CD14-positive monocyte (primary cell): ENCODE data around the gene PA2G4. TPM values are rescaled to one million over a fixed set of nuclear protein-coding genes. Genes with fewer than 3 reads are reported as not detected.
A peak's percentile ranks its signal among the peaks of the same experiment; 100 is the strongest.
"Not testable (repeated sequence)": the region's sequence is repeated elsewhere in the genome, so short reads cannot be mapped to it uniquely, and the experiment has no call there.

Experiments used
- DNase-seq, 3 donors: peaks; one replicate each; pipeline ENCODE4 v3.0.0-alpha.2; 2011 to 2022
- H2AFZ ChIP-seq: 2 replicates; pipeline ENCODE4 v1.6.0; 2012; ENCODE audit warnings: mild to moderate bottlenecking, low read depth, low read length, inconsistent platforms; ENCODE audit not compliant: insufficient read depth, poor library complexity, severe bottlenecking
- H3K27ac ChIP-seq, 2 donors: 1 replicate in 1 of 2; 2 replicates in 1 of 2; pipeline ENCODE4 v1.5.1; 2012 to 2013; ENCODE audit warnings: low read length in 2 of 2, control low read depth in 1 of 2, inconsistent platforms in 1 of 2, low read depth in 1 of 2, mild to moderate bottlenecking in 1 of 2
- H3K27me3 ChIP-seq, 2 donors: one replicate each; pipeline versions ENCODE4 v1.6.0 to v1.6.1; 2011 to 2013; ENCODE audit warnings: low read length in 2 of 2; ENCODE audit not compliant: control insufficient read depth in 2 of 2, insufficient read depth in 2 of 2
- H3K36me3 ChIP-seq, 2 donors: replicated peaks in 1 of 2; 1 replicate in 1 of 2; 2 replicates in 1 of 2; pipeline versions ENCODE4 v1.5.1 to v1.6.1; 2012 to 2013; ENCODE audit warnings: low read length in 2 of 2, control low read depth in 1 of 2, inconsistent platforms in 1 of 2, mild to moderate bottlenecking in 1 of 2; ENCODE audit not compliant: insufficient read depth in 2 of 2, control insufficient read depth in 1 of 2
- H3K4me1 ChIP-seq, 2 donors: 1 replicate in 1 of 2; 2 replicates in 1 of 2; pipeline versions ENCODE4 v1.5.1 to v1.6.1; 2012 to 2013; ENCODE audit warnings: low read length in 2 of 2, control low read depth in 1 of 2, inconsistent platforms in 1 of 2, mild to moderate bottlenecking in 1 of 2, moderate library complexity in 1 of 2; ENCODE audit not compliant: insufficient read depth in 2 of 2, control insufficient read depth in 1 of 2
- H3K4me2 ChIP-seq: replicated peaks from 2 replicates; pipeline ENCODE3; 2012; ENCODE audit warnings: low read length, moderate library complexity, mild to moderate bottlenecking; ENCODE audit not compliant: poor library complexity, severe bottlenecking; ENCODE audit errors: extremely low read depth
- H3K4me3 ChIP-seq, 3 experiments: fragments of 200-600 bp in 1 of 3; sonication (generic) in 1 of 3; replicated peaks in 1 of 3; 1 replicate in 2 of 3; 2 replicates in 1 of 3; pipeline ENCODE4 v1.5.1; 2011 to 2013; ENCODE audit warnings: low read length in 3 of 3, mild to moderate bottlenecking in 3 of 3, control low read depth in 2 of 3, low read depth in 2 of 3, inconsistent platforms in 1 of 3, moderate library complexity in 1 of 3
- H3K79me2 ChIP-seq: 2 replicates; pipeline ENCODE4 v1.6.0; 2012; ENCODE audit warnings: mild to moderate bottlenecking, control low read depth, inconsistent platforms, low read length, moderate library complexity; ENCODE audit not compliant: insufficient read depth
- H3K9ac ChIP-seq: 2 replicates; pipeline ENCODE4 v1.6.0; 2017; ENCODE audit warnings: low read length, mild to moderate bottlenecking; ENCODE audit not compliant: insufficient read depth, poor library complexity, severe bottlenecking
- H3K9me3 ChIP-seq, 2 donors: replicated peaks in 1 of 2; 1 replicate in 1 of 2; 2 replicates in 1 of 2; pipeline versions ENCODE4 v1.5.1 to v1.6.1; 2012 to 2013; ENCODE audit warnings: low read length in 2 of 2, control low read depth in 1 of 2; ENCODE audit not compliant: control insufficient read depth in 1 of 2, insufficient read depth in 1 of 2
- H4K20me1 ChIP-seq: 2 replicates; pipeline ENCODE4 v1.6.0; 2012; ENCODE audit warnings: mild to moderate bottlenecking, low read length, control low read depth, moderate library complexity; ENCODE audit not compliant: insufficient read depth
- H3K27ac Mint-ChIP-seq, 7 donors: one replicate each; pipeline ENCODE4 v1.8.0; 2020; ENCODE audit warnings: mild to moderate bottlenecking in 7 of 7, mixed read lengths in 7 of 7, moderate library complexity in 6 of 7, inconsistent platforms in 2 of 7
- H3K27me3 Mint-ChIP-seq, 3 donors: one replicate each; pipeline ENCODE4 v1.8.0; 2021 to 2022; ENCODE audit warnings: low read depth in 3 of 3, mild to moderate bottlenecking in 3 of 3, mixed read lengths in 3 of 3, moderate library complexity in 3 of 3, inconsistent platforms in 1 of 3
- H3K36me3 Mint-ChIP-seq, 2 donors: one replicate each; pipeline ENCODE4 v1.8.0; 2020; ENCODE audit warnings: mixed read lengths in 2 of 2, inconsistent platforms in 1 of 2, mild to moderate bottlenecking in 1 of 2
- H3K4me1 Mint-ChIP-seq: one replicate; pipeline ENCODE4 v1.8.0; 2020; ENCODE audit warnings: mild to moderate bottlenecking, mixed read lengths
- H3K4me3 Mint-ChIP-seq, 2 donors: one replicate each; pipeline ENCODE4 v1.8.0; 2020; ENCODE audit warnings: mild to moderate bottlenecking in 2 of 2, mixed read lengths in 2 of 2, moderate library complexity in 1 of 2
- H3K9me3 Mint-ChIP-seq, 7 donors: one replicate each; pipeline ENCODE4 v1.8.0; 2020 to 2022; ENCODE audit warnings: mixed read lengths in 7 of 7, mild to moderate bottlenecking in 6 of 7, moderate library complexity in 6 of 7, inconsistent platforms in 2 of 7
- WGBS: methylation state at CpG from one replicate; pipeline ENCODE4 v1.1.5; 2013; ENCODE audit warnings: missing lambda C conversion rate; ENCODE audit not compliant: insufficient coverage; 5-methylcytosine and 5-hydroxymethylcytosine counted together
- intact Hi-C, 2 donors: fragments of 100-400 bp; cut with micrococcal nuclease; formaldehyde crosslinking; loops; one replicate each; pipeline versions ENCODE4 v1.15.0 to v1.15.1; 2023
- polyA minus RNA-seq: library from RNA; depleted of rRNA, polyadenylated mRNA; stranded (reverse); fragments of >200 nt; gene quantifications from 2 replicates; pipeline ENCODE4 v1.2.3, GENCODE V29; 2012
- polyA plus RNA-seq, 3 donors: library from polyadenylated mRNA; depleted of rRNA in 1 of 3; unstranded in 2 of 3; stranded (reverse) in 1 of 3; fragments of 300-500 nt in 2 of 3; fragments of >200 nt in 1 of 3; fragmentation: Illumina TruSeq in 2 of 3; gene quantifications; 1 replicate in 2 of 3; 2 replicates in 1 of 3; pipeline ENCODE4 v1.2.3, GENCODE V29; 2012 to 2021
- total RNA-seq, 12 experiments: library from RNA in 1 of 12; stranded (reverse) in 1 of 12; fragments of 120-200 nt in 1 of 12; gene quantifications; one replicate each; pipeline ENCODE4 v1.2.4 and lab custom pipeline; 2013 to 2026; ENCODE audit warnings: mixed read lengths in 6 of 12, inconsistent platforms in 1 of 12
- TF ChIP-seq, protein P1 (sequence below): fragments of 200-600 bp; IDR thresholded peaks from one replicate; pipeline ENCODE4 v1.8.0; 2022; ENCODE audit warnings: antibody characterized with exemption, mild to moderate bottlenecking

The PA2G4 gene
- total RNA-seq (2013), result 88.1 TPM
- polyA plus RNA-seq (10 to 100 TPM; 83.0 to 84.2 (median 83.0) TPM), polyA minus RNA-seq (31.4 and 55.9 TPM in 2 replicates), total RNA-seq (lab: John Stamatoyannopoulos, UW) (11.0 to 41.9 (median 23.2) reads per million in 11 experiments)

DNA sequence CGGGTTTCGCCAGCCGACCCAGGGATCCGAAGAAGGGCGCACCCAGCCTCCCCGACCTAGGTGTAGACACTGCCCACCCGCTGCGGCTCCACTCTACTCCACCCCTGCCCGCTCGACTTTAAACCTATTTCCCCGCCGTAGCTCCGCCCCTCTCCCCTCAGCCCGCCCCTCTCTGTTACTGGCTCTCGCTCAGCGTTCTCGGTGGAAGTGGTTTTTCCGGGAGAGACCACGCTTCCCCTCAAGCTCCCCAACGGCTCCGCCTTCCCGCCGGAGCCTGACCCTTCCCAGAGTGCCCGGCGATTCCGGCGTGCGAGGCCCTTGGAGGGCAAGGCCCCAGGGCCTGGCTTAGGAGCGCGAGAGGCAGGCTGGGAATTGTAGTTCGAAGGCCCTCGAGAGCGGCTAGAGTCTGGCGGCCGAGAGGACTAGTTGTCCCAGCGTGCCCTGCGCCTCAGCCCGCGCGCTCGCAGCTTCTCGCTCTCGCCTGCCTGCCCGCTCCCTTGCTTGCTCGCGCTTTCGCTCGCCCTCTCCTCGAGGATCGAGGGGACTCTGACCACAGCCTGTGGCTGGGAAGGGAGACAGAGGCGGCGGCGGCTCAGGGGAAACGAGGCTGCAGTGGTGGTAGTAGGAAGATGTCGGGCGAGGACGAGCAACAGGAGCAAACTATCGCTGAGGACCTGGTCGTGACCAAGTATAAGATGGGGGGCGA, at the start of gene PA2G4:
Gene PA2G4 (plus strand): TSS at position 451 of the 706 bp plus-strand sequence. CDS start 179 bp downstream, at position 630.
- H3K4me1 ChIP-seq, result peaks cover 19 to 23% of the 10 kb centered on the region in 2 donors
- H3K9ac ChIP-seq, result peak within 1 kb of the TSS; percentile 79
- TF ChIP-seq, protein P1, sequence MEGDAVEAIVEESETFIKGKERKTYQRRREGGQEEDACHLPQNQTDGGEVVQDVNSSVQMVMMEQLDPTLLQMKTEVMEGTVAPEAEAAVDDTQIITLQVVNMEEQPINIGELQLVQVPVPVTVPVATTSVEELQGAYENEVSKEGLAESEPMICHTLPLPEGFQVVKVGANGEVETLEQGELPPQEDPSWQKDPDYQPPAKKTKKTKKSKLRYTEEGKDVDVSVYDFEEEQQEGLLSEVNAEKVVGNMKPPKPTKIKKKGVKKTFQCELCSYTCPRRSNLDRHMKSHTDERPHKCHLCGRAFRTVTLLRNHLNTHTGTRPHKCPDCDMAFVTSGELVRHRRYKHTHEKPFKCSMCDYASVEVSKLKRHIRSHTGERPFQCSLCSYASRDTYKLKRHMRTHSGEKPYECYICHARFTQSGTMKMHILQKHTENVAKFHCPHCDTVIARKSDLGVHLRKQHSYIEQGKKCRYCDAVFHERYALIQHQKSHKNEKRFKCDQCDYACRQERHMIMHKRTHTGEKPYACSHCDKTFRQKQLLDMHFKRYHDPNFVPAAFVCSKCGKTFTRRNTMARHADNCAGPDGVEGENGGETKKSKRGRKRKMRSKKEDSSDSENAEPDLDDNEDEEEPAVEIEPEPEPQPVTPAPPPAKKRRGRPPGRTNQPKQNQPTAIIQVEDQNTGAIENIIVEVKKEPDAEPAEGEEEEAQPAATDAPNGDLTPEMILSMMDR, result no peak
- peak within 1 kb of the TSS; percentile 84 for H2AFZ ChIP-seq
- H3K27ac ChIP-seq, result peak within 1 kb of the TSS; percentile 43 to 77
- peaks cover 27 to 30% of the 10 kb centered on the region in 2 donors for H3K36me3 Mint-ChIP-seq
- peaks cover 35% of the 10 kb centered on the region for H3K79me2 ChIP-seq
- peak; percentile 92 to 96 (median 95) for DNase-seq
- peaks cover 0 to 1% (median 0%) of the 10 kb centered on the region in 7 donors for H3K9me3 Mint-ChIP-seq
- peak within 1 kb of the TSS; percentile 81 for H3K4me2 ChIP-seq
- no peaks in the 10 kb centered on the region for H3K27me3 ChIP-seq
- peak within 1 kb of the TSS; percentile 99 for H3K4me3 Mint-ChIP-seq
- peaks cover 22 to 29% of the 10 kb centered on the region in 2 donors for H3K36me3 ChIP-seq
- 0% methylated on average over 58 of the region's 60 CpGs for WGBS
- H3K27me3 Mint-ChIP-seq, result peaks cover 0 to 5% (median 2%) of the 10 kb centered on the region in 3 donors
- no peaks in the 10 kb centered on the region for H3K9me3 ChIP-seq
- peak within 1 kb of the TSS; percentile 69 to 85 (median 83) for H3K4me3 ChIP-seq
- H4K20me1 ChIP-seq, result peaks cover 8% of the 10 kb centered on the region
- H3K4me1 Mint-ChIP-seq, result peaks cover 23% of the 10 kb centered on the region
- H3K27ac Mint-ChIP-seq, result peak within 1 kb of the TSS; percentile 78 to 96 (median 93)
- intact Hi-C loops, result loop anchor here in 1 of 2 donors (5.0 to 10.0 kb wide), 2 partner anchors 62 to 109 kb away; partner anchors contain the start of genes RPS26 and SUOX

DNA sequence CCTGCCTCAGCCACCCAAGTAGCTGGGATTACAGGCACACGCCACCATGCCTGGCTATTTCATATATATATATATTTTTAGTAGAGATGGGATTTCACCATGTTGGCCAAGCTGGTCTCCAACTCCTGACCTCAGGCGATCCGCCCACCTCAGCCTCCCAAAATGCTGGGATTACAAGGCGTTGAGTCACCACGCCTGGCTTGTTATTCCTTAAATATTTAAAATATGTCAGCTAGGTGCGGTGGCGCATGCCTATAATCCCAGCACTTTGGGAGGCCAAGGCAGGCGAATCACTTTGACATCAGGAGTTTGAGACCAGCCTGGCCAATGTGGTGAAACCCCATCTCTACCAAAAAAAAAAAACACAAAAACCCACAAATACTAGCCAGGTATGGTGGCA, 44.4 kb upstream of the PA2G4 start:
- H3K4me1 Mint-ChIP-seq, DNase-seq, intact Hi-C loops, H3K27me3 Mint-ChIP-seq, H3K9me3 Mint-ChIP-seq, H3K27ac Mint-ChIP-seq, H3K79me2 ChIP-seq, H3K4me3 ChIP-seq, H3K4me1 ChIP-seq, H3K9ac ChIP-seq, H3K27me3 ChIP-seq, H3K9me3 ChIP-seq, H3K36me3 ChIP-seq, H3K36me3 Mint-ChIP-seq, H4K20me1 ChIP-seq, H3K27ac ChIP-seq, H2AFZ ChIP-seq, H3K4me3 Mint-ChIP-seq, H3K4me2 ChIP-seq: not testable (repeated sequence)
- WGBS, result 100% methylated on average over 4 of the region's 8 CpGs
